DND-41 (cell line): Measurements from ENCODE around the gene SPAG16.
"Not testable (repeated sequence)": the region's sequence is repeated elsewhere in the genome, so short reads cannot be mapped to it uniquely, and the experiment has no call there.

Experiments
- ATAC-seq: fragments of 200-7000 bp; cut with Tn5 transposase; 3 replicates; pipeline ENCODE4 v1.9.1; 2021; ENCODE audit warnings: low read depth; ENCODE audit not compliant: insufficient read depth
- DNase-seq: peaks from one replicate; pipeline ENCODE4 v3.0.0-alpha.2; 2020
- H2AFZ ChIP-seq: 2 replicates; pipeline ENCODE4 v1.6.0; 2012; ENCODE audit warnings: low read depth, low read length
- H3K27ac ChIP-seq: 2 replicates; pipeline ENCODE4 v1.5.1; 2012; ENCODE audit warnings: low read length, inconsistent platforms
- H3K27me3 ChIP-seq: fragments of 200-600 bp; sonication (generic); 2 replicates; pipeline ENCODE4 v1.6.0; 2012; ENCODE audit warnings: low read length, mild to moderate bottlenecking, inconsistent platforms; ENCODE audit not compliant: insufficient read depth, poor library complexity
- H3K36me3 ChIP-seq: 2 replicates; pipeline ENCODE4 v1.5.1; 2012; ENCODE audit warnings: low read length, inconsistent platforms; ENCODE audit not compliant: insufficient read depth
- H3K4me1 ChIP-seq: 2 replicates; pipeline ENCODE4 v1.5.1; 2012; ENCODE audit warnings: mild to moderate bottlenecking, low read length; ENCODE audit not compliant: insufficient read depth
- H3K4me2 ChIP-seq: 2 replicates; pipeline ENCODE4 v1.6.0; 2012; ENCODE audit warnings: mild to moderate bottlenecking, moderate library complexity, low read length, inconsistent platforms; ENCODE audit not compliant: insufficient read depth
- H3K4me3 ChIP-seq, 2 experiments: fragments of 200-600 bp in 1 of 2; shearing (Covaris generic) in 1 of 2; 2 replicates each; pipeline ENCODE4 v1.5.1; 2012 to 2016; ENCODE audit warnings: inconsistent platforms in 2 of 2, low read length in 2 of 2, mild to moderate bottlenecking in 2 of 2, low read depth in 1 of 2, moderate library complexity in 1 of 2
- H3K79me2 ChIP-seq: 2 replicates; pipeline ENCODE4 v1.6.0; 2012; ENCODE audit warnings: low read length, inconsistent platforms; ENCODE audit not compliant: insufficient read depth
- H3K9ac ChIP-seq: 2 replicates; pipeline ENCODE4 v1.6.0; 2012; ENCODE audit warnings: low read depth, mild to moderate bottlenecking, inconsistent platforms, low read length, moderate library complexity
- H3K9me3 ChIP-seq: 2 replicates; pipeline ENCODE4 v1.5.1; 2012; ENCODE audit warnings: low read length, moderate library complexity, mild to moderate bottlenecking, inconsistent platforms; ENCODE audit not compliant: insufficient read depth, severe bottlenecking
- H4K20me1 ChIP-seq: 2 replicates; pipeline ENCODE4 v1.6.0; 2012; ENCODE audit warnings: low read length; ENCODE audit not compliant: insufficient read depth
- CTCF ChIP-seq: IDR thresholded peaks from 2 replicates; pipeline ENCODE4 v1.5.1; 2012; ENCODE audit warnings: borderline replicate concordance, low read length, moderate library complexity, mild to moderate bottlenecking; ENCODE audit not compliant: poor library complexity, severe bottlenecking; ENCODE audit errors: extremely low read depth
- EZH2 ChIP-seq: IDR thresholded peaks from 3 replicates; pipeline ENCODE4 v1.6.1; 2012; ENCODE audit warnings: borderline replicate concordance, low read depth, mild to moderate bottlenecking, moderate library complexity, low read length, inconsistent platforms; ENCODE audit not compliant: severe bottlenecking

Gene SPAG16

GRCh38 chr2:213376644-213377043 is 92.4 kb downstream of the SPAG16 start:
- H3K9ac ChIP-seq: no peak overlapping the region
- H3K27ac ChIP-seq: no peak overlapping the region
- no peaks in the 10 kb centered on the region for H3K4me1 ChIP-seq
- no peak for TF ChIP-seq CTCF
- no peak for TF ChIP-seq EZH2
- H3K36me3 ChIP-seq: no peaks in the 10 kb centered on the region
- no peaks in the 10 kb centered on the region for H3K27me3 ChIP-seq
- no peak overlapping the region for H3K4me3 ChIP-seq
- no peak overlapping the region for H3K4me2 ChIP-seq
- H2AFZ ChIP-seq: no peak overlapping the region
- H3K9me3 ChIP-seq: no peaks in the 10 kb centered on the region
- H3K79me2 ChIP-seq: no peaks in the 10 kb centered on the region
- H4K20me1 ChIP-seq: no peaks in the 10 kb centered on the region
- ATAC-seq: no peak
- no peak for DNase-seq

- not testable (repeated sequence) for DNase-seq, H3K4me3 ChIP-seq, H3K4me1 ChIP-seq, H3K27me3 ChIP-seq, H3K9me3 ChIP-seq, H3K27ac ChIP-seq, ATAC-seq, H4K20me1 ChIP-seq, H2AFZ ChIP-seq, H3K9ac ChIP-seq, H3K79me2 ChIP-seq, H3K36me3 ChIP-seq, H3K4me2 ChIP-seq
Observed at GRCh38 chr2:213407027-213407426, 122.8 kb downstream of the SPAG16 start.

- not testable (repeated sequence) for ATAC-seq, H3K9me3 ChIP-seq
Observed at GRCh38 chr2:213408426-213409070, 124.3 kb downstream of the SPAG16 start.

GRCh38 chr2:213410687-213411086 is 126.4 kb downstream of the SPAG16 start:
- not testable (repeated sequence) for H3K36me3 ChIP-seq, H3K79me2 ChIP-seq, DNase-seq, H2AFZ ChIP-seq, H4K20me1 ChIP-seq, ATAC-seq, H3K9ac ChIP-seq, H3K27ac ChIP-seq, H3K4me2 ChIP-seq, H3K4me1 ChIP-seq, H3K9me3 ChIP-seq, H3K27me3 ChIP-seq, H3K4me3 ChIP-seq

More at GRCh38 chr2:213408426-213409070, 124.3 kb downstream of the SPAG16 start:
- not testable (repeated sequence) for H3K27ac ChIP-seq, H3K4me3 ChIP-seq, DNase-seq, H3K4me2 ChIP-seq, H3K79me2 ChIP-seq, H3K27me3 ChIP-seq, H3K36me3 ChIP-seq, H3K4me1 ChIP-seq, H4K20me1 ChIP-seq, H2AFZ ChIP-seq, H3K9ac ChIP-seq

- Histone ChIP-seq H3K27ac (no peak overlapping the region), H4K20me1 (no peaks in the 10 kb centered on the region), H3K4me2 (no peak overlapping the region), H3K4me3 (no peak overlapping the region), H3K9ac (no peak overlapping the region), H2AFZ (no peak overlapping the region), H3K27me3 (no peaks in the 10 kb centered on the region), H3K36me3 (no peaks in the 10 kb centered on the region), H3K4me1 (no peaks in the 10 kb centered on the region), H3K79me2 (no peaks in the 10 kb centered on the region), H3K9me3 (no peaks in the 10 kb centered on the region)
- no peak for ATAC-seq
- no peak for DNase-seq
- no peak for TF ChIP-seq CTCF
- no peak for TF ChIP-seq EZH2
Observed at GRCh38 chr2:213411582-213412289, 127.5 kb downstream of the SPAG16 start.
